Measurements from ENCODE around the gene WSCD1.

Gene WSCD1

GRCh38 chr17:6069539-6070429 is at the start of gene WSCD1:
TSS of gene WSCD1 (plus strand) at chr17:6070379. CDS start at chr17:6080659, 10,280 bp downstream.
- no peaks in the 10 kb centered on the region for H3K9me3 ChIP-seq (ENCODE audit: control insufficient read depth, low read length)
- peaks cover 5% of the 10 kb centered on the region for H3K4me1 ChIP-seq (ENCODE audit: control insufficient read depth, insufficient read depth, low read length)
- peaks cover 43% of the 10 kb centered on the region for H3K27me3 ChIP-seq (ENCODE audit: control insufficient read depth, insufficient read depth, low read length)
- H3K4me3 ChIP-seq (ENCODE audit: low read length), result no peak within 1 kb of the TSS
- no peak within 1 kb of the TSS for H3K9ac ChIP-seq (ENCODE audit: low read length)
- H3K36me3 ChIP-seq (ENCODE audit: control insufficient read depth, insufficient read depth, low read length), result no peaks in the 10 kb centered on the region

DNA sequence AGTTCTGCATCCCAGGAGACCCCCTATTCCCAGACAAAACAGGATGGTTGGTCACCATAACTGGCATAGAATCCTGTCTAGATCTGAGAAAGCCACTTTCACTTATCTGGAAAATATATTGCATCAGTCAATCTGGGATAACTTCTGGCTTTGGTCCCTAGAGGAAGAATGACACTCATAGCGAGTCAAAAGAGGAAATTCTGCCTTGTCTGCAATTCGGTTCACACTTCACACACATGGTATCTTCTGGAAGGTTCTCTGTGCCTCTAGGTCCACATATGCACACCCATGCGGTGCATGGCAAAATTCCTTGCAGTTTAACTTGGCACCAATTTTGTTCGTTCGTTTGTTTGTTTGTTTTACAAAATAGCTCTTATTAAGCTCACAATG is 49.2 kb upstream of the WSCD1 start:
- Histone ChIP-seq H3K36me3 (ENCODE audit: control insufficient read depth, insufficient read depth, low read length) (no peaks in the 10 kb centered on the region), H3K27me3 (ENCODE audit: control insufficient read depth, insufficient read depth, low read length) (no peaks in the 10 kb centered on the region), H3K4me1 (ENCODE audit: control insufficient read depth, insufficient read depth, low read length) (no peaks in the 10 kb centered on the region), H3K9ac (ENCODE audit: low read length) (no peak overlapping the region), H3K9me3 (ENCODE audit: control insufficient read depth, low read length) (no peaks in the 10 kb centered on the region), H3K4me3 (ENCODE audit: low read length) (no peak overlapping the region)

- no peaks in the 10 kb centered on the region for H3K36me3 ChIP-seq (ENCODE audit: control insufficient read depth, insufficient read depth, low read length)
- H3K4me1 ChIP-seq (ENCODE audit: control insufficient read depth, insufficient read depth, low read length), result no peaks in the 10 kb centered on the region
- no peaks in the 10 kb centered on the region for H3K27me3 ChIP-seq (ENCODE audit: control insufficient read depth, insufficient read depth, low read length)
- no peak overlapping the region for H3K9ac ChIP-seq (ENCODE audit: low read length)
- H3K4me3 ChIP-seq (ENCODE audit: low read length), result no peak overlapping the region
- H3K9me3 ChIP-seq (ENCODE audit: control insufficient read depth, low read length), result no peaks in the 10 kb centered on the region
Observed at GRCh38 chr17:6021627-6022026, 48.6 kb upstream of the WSCD1 start.

- H3K4me3 ChIP-seq (ENCODE audit: low read length), result no peak overlapping the region
- H3K9ac ChIP-seq (ENCODE audit: low read length), result no peak overlapping the region
- H3K27me3 ChIP-seq (ENCODE audit: control insufficient read depth, insufficient read depth, low read length), result no peaks in the 10 kb centered on the region
Observed at GRCh38 chr17:6023036-6023831, 46.9 kb upstream of the WSCD1 start.

DNA sequence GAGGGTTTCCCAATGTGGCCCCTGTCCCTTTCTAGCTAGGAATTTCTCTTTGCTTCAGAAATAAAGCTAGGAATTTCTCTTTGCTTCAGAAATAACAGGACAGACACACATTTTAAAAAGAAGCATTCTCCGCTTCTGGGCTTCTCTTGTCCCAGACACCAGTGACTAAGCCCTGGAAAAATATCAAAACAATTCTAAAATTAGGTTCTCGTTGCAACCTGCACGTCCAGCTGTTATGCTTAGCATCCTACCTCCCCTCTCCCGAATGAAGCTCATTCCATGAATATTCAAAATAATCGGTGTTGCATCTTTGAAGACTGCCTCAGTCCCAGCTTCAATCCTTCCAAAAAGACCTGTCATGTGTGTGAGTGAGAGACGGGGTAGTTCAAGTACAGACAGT is 45.6 kb upstream of the WSCD1 start:
- H3K4me1 ChIP-seq (ENCODE audit: control insufficient read depth, insufficient read depth, low read length), result no peaks in the 10 kb centered on the region
- no peaks in the 10 kb centered on the region for H3K9me3 ChIP-seq (ENCODE audit: control insufficient read depth, low read length)
- H3K36me3 ChIP-seq (ENCODE audit: control insufficient read depth, insufficient read depth, low read length), result no peaks in the 10 kb centered on the region
- H3K4me3 ChIP-seq (ENCODE audit: low read length), result no peak overlapping the region
- H3K27me3 ChIP-seq (ENCODE audit: control insufficient read depth, insufficient read depth, low read length), result no peaks in the 10 kb centered on the region
- H3K9ac ChIP-seq (ENCODE audit: low read length), result no peak overlapping the region

More at GRCh38 chr17:6023036-6023831, 46.9 kb upstream of the WSCD1 start:
- Histone ChIP-seq H3K9me3 (ENCODE audit: control insufficient read depth, low read length) (no peaks in the 10 kb centered on the region), H3K36me3 (ENCODE audit: control insufficient read depth, insufficient read depth, low read length) (no peaks in the 10 kb centered on the region), H3K4me1 (ENCODE audit: control insufficient read depth, insufficient read depth, low read length) (no peaks in the 10 kb centered on the region)

DNA sequence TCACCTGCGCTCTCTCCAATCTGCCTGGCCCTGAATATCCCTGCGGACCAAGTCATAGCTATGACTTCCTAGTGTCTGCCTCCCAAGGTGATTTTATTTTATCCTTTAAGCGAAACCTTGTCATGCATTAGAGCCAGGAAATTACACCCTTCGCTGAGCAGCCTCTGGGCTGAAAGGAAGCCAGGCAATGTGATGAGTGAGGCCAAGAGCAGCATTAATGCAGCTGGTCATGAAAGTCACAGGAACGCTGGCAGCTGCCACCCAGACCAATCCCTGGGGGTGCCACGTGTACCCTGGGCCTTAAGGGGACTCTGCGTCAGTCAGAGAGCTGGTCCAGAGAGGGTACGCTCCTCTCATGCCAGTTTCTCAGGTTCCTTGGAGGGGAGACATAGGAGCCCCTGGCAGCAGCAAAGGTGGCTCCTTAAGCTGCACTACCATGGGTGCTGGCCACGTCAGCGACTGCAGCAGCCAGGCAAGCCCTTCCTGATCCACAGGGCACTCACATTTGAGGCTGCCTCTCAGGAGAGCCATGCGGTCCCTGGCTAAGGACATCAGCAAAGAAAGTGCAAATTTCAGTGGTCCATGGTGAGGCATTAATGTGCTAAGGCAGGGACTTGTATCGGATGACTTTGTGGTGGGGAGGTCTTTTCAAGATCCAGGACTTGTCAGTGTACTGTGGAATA is 42.7 kb upstream of the WSCD1 start:
- Histone ChIP-seq H3K9me3 (ENCODE audit: control insufficient read depth, low read length) (no peaks in the 10 kb centered on the region), H3K36me3 (ENCODE audit: control insufficient read depth, insufficient read depth, low read length) (no peaks in the 10 kb centered on the region), H3K9ac (ENCODE audit: low read length) (no peak overlapping the region), H3K4me3 (ENCODE audit: low read length) (no peak overlapping the region), H3K27me3 (ENCODE audit: control insufficient read depth, insufficient read depth, low read length) (no peaks in the 10 kb centered on the region), H3K4me1 (ENCODE audit: control insufficient read depth, insufficient read depth, low read length) (no peaks in the 10 kb centered on the region)

DNA sequence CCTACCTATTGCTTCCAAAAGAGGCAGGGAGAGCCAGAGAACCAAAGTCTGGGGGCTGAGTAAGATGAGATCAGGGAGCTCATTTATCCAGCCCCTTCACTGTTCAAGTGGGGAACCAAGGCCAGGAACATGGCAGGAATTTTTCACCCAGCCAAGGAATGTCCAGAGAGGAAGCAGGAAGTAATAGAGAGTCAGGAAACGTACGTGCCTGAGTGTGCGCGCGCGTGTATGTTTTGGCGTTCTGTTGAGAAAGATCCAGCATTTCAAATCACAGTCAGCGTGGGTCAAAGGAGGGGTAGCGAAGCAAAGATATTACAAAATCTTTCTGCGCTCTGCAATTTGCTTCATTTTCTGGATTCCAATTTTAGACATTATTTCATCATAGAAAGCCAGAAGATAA is 41.9 kb upstream of the WSCD1 start:
- no peak overlapping the region for H3K9ac ChIP-seq (ENCODE audit: low read length)
- H3K4me1 ChIP-seq (ENCODE audit: control insufficient read depth, insufficient read depth, low read length), result no peaks in the 10 kb centered on the region
- no peaks in the 10 kb centered on the region for H3K27me3 ChIP-seq (ENCODE audit: control insufficient read depth, insufficient read depth, low read length)
- H3K4me3 ChIP-seq (ENCODE audit: low read length), result no peak overlapping the region
- no peaks in the 10 kb centered on the region for H3K9me3 ChIP-seq (ENCODE audit: control insufficient read depth, low read length)
- H3K36me3 ChIP-seq (ENCODE audit: control insufficient read depth, insufficient read depth, low read length), result no peaks in the 10 kb centered on the region

DNA sequence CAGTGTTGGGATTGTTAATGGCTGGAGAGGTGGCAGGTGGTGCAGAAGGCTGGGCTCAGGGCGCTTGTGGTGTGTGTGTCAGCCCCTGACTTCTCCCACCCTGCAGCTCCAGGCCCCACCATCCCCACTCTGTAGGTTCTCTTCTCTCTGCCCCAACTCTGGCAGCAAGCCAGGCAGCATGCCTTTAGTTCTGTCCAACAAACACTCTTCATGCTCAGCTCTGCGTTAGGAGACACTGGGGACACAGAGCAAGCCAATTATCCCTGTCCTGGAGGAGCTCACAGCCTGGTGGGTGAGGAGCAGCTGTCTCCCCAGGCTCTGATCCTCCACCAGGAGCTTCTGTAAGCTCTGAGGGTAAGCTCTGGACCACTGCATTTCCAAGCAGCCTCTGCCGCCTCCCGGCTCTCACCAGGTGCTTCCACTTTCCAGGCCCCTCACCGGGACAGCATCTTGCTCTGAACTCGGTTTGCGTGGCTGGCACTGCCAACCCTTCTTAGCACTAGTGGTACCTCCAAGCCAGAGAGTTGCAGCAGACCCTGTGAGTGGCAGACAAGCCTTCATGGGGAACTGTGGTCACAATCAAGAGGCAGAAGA is 34.3 kb upstream of the WSCD1 start:
- H3K9me3 ChIP-seq (ENCODE audit: control insufficient read depth, low read length), result no peaks in the 10 kb centered on the region
- H3K4me3 ChIP-seq (ENCODE audit: low read length), result no peak overlapping the region
- H3K36me3 ChIP-seq (ENCODE audit: control insufficient read depth, insufficient read depth, low read length), result no peaks in the 10 kb centered on the region
- H3K4me1 ChIP-seq (ENCODE audit: control insufficient read depth, insufficient read depth, low read length), result no peaks in the 10 kb centered on the region
- no peak overlapping the region for H3K9ac ChIP-seq (ENCODE audit: low read length)
- H3K27me3 ChIP-seq (ENCODE audit: control insufficient read depth, insufficient read depth, low read length), result no peaks in the 10 kb centered on the region

DNA sequence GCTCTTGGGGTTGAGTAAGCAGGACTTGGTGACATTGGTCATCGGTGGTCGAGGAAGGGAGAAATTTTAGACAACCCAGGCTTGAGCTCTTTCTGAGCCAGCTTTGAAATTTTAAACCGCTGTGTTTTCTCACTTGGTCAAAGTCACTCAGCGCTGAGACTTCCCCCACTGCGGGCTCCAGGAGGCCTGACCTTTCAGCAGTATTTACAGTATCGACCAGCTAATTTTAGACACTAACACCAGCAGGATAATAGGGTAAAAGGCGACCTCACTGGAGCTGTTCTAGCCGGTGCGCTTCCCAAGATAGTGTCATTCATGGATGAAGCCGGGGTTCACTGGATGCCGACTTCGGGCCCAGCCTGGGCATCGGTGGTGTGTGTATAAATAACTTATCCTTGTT is 29.7 kb upstream of the WSCD1 start:
- no peaks in the 10 kb centered on the region for H3K9me3 ChIP-seq (ENCODE audit: control insufficient read depth, low read length)
- no peaks in the 10 kb centered on the region for H3K36me3 ChIP-seq (ENCODE audit: control insufficient read depth, insufficient read depth, low read length)
- H3K4me3 ChIP-seq (ENCODE audit: low read length), result no peak overlapping the region
- H3K27me3 ChIP-seq (ENCODE audit: control insufficient read depth, insufficient read depth, low read length), result no peaks in the 10 kb centered on the region
- no peak overlapping the region for H3K9ac ChIP-seq (ENCODE audit: low read length)
- no peaks in the 10 kb centered on the region for H3K4me1 ChIP-seq (ENCODE audit: control insufficient read depth, insufficient read depth, low read length)

GRCh38 chr17:6041246-6041645 is 28.9 kb upstream of the WSCD1 start:
- Histone ChIP-seq H3K9me3 (ENCODE audit: control insufficient read depth, low read length) (no peaks in the 10 kb centered on the region), H3K36me3 (ENCODE audit: control insufficient read depth, insufficient read depth, low read length) (no peaks in the 10 kb centered on the region), H3K9ac (ENCODE audit: low read length) (no peak overlapping the region), H3K27me3 (ENCODE audit: control insufficient read depth, insufficient read depth, low read length) (no peaks in the 10 kb centered on the region), H3K4me1 (ENCODE audit: control insufficient read depth, insufficient read depth, low read length) (no peaks in the 10 kb centered on the region), H3K4me3 (ENCODE audit: low read length) (no peak overlapping the region)

- no peak overlapping the region for H3K9ac ChIP-seq (ENCODE audit: low read length)
- H3K9me3 ChIP-seq (ENCODE audit: control insufficient read depth, low read length), result no peaks in the 10 kb centered on the region
- no peak overlapping the region for H3K4me3 ChIP-seq (ENCODE audit: low read length)
- no peaks in the 10 kb centered on the region for H3K4me1 ChIP-seq (ENCODE audit: control insufficient read depth, insufficient read depth, low read length)
- no peaks in the 10 kb centered on the region for H3K27me3 ChIP-seq (ENCODE audit: control insufficient read depth, insufficient read depth, low read length)
- no peaks in the 10 kb centered on the region for H3K36me3 ChIP-seq (ENCODE audit: control insufficient read depth, insufficient read depth, low read length)
Observed at GRCh38 chr17:6043405-6043804, 26.8 kb upstream of the WSCD1 start.

Measured in mucosa of stomach (tissue), 1 donor.